Measurements from ENCODE around the gene ZGRF1.
A peak's percentile ranks its signal among the peaks of the same experiment; 100 is the strongest.
"Not testable (repeated sequence)": the region's sequence is repeated elsewhere in the genome, so short reads cannot be mapped to it uniquely, and the experiment has no call there.

ZGRF1 gene

DNA sequence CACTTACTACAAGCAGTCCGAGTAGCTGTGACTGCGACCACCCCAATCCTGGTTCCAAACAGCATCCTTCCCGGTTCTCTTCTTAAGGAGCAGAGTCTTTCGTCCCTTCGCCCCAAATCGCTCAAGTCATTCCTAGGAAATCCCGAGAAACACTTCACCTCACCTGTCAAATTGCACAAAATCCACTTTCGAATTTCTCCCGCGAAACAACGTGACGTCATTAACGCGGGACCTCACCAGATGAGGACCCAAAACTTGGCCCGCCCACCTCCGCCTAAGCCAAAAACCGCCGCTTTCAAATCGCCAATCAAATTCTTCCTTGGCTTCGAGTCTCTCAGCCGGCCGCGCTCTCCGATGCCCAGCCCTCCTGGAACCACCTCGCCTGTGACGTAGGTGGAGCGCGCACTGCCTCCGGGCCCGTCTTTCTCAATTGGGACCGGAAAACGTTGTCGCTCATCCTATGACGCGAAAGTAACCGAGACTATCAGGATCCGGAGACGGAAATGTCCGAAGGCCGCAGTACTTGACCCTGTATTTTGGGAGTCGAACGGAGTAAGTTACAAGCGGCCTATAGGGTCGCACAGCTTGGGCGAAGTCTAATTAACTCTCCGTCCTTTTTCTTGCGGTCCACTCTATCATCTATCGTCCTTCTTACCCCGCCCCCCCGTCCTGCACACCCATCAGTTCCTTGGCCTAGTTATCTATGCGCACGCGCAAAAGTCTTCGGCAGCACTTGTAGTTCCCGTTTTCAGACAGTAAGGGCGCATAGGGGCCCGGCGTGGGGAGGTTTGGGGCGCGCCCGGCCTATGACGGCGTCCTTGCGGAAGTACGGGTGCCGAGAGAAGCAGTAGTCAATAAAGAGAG, at the start of gene ZGRF1, which contains the start of gene LARP7:
TSS of gene ZGRF1 (minus strand) at position 222 of the 864 bp plus-strand sequence. CDS start 3,733 bp downstream, outside the sequence.
TSS of gene LARP7 (plus strand) at position 456 of the 864 bp plus-strand sequence. CDS start 7,527 bp downstream, outside the sequence.
- peak; percentile 93 for DNase-seq (ENCODE audit: low read depth)

DNA sequence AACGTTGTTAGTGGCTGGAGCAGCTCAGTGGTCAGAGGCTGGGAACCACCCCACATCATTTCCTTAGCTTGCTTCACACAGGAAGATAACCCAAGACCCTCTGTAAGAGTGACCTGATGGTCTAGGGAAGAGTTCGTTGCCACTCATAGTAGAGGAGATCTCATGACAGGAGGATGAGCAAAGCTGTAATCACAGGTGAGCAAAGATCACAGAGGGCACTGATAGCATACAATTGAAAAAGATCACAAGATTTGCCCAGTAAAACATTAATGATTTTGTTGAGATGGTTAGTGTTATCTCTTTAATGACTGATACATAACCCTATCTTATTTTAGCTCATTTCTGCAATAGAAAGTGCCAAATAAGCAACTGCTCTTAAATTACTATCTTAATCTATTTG, 44.3 kb upstream of the ZGRF1 start:
- no peak for DNase-seq (ENCODE audit: low read depth)

DNA sequence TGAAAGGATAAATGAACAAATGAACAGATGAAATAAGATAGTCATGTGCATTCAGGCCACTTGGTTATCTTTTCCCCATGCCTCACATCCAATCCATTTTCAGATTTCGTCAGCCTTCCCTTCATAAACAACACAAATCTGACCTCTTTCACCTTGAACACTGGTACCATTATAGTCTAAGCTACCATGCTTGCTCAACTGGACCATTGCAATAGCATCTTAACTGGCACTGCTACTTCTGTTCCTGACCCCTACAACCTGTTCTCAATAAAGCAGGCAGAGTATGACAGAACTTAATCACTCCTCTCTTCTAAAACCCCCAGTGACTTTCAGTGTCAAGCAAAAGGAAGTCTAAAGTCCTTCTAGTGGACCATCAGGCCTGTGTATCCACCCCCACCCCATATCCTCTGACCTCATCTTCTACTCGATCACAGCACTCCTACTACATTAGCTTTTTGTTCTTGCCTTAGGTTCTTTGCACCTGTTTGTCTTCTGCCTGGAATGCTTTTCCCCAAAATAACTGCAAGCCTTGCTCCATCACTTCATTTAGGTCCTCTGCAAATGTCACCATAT, 40.9 kb upstream of the ZGRF1 start:
- no peak for DNase-seq (ENCODE audit: low read depth)

GRCh38 chr4:112674376-112674775, 37.7 kb upstream of the ZGRF1 start:
- no peak for DNase-seq (ENCODE audit: low read depth)

DNA sequence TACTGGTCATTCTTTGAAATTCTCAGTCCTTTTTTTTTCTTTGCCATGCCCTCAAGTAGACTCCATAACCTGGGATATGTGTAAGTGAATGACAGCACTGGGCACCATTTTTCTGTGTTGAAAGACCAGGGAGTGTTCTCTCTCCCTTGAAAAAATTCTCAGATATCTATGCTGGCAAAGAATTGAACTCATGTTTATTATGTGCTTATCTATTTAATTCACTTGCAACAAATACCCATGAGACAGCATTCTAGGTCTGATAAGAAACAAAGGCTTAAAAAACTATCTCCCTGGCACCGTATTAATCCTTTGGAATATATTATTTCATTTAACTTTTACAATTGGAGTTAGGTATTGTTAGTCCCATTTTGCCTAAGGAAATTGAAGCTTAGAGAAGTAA, 37.0 kb upstream of the ZGRF1 start:
- no peak for DNase-seq (ENCODE audit: low read depth)

- DNase-seq (ENCODE audit: low read depth) = no peak
Measured at GRCh38 chr4:112673076-112673475, 36.4 kb upstream of the ZGRF1 start.

- no peak for DNase-seq (ENCODE audit: low read depth)
Measured at GRCh38 chr4:112668131-112668530, 31.4 kb upstream of the ZGRF1 start.

GRCh38 chr4:112664611-112665010, 27.9 kb upstream of the ZGRF1 start:
- no peak for DNase-seq (ENCODE audit: low read depth)

GRCh38 chr4:112656115-112656514, 19.4 kb upstream of the ZGRF1 start:
- not testable (repeated sequence) for DNase-seq (ENCODE audit: low read depth)

DNA sequence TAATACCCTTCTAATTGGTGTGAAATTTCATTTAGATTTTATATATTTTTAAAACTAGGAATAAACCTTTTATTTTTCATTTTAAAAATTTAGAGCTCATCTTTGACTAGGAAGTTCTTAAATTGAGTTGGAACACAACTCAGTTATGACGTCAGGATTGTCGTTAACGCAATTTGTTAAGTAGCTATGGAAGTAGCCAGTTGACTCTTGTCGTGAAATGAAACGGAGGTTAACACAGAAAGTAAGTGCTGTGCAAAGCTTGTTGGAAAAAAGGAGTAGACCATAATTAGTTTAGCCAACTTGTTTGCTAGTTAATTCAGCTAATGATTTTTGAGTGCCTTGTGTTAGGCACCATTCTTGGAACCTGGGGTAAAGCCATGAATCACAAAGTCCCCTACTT, 18.6 kb upstream of the ZGRF1 start:
- DNase-seq (ENCODE audit: low read depth) = no peak

GRCh38 chr4:112652216-112652615, 15.5 kb upstream of the ZGRF1 start:
- DNase-seq (ENCODE audit: low read depth) = no peak

DNA sequence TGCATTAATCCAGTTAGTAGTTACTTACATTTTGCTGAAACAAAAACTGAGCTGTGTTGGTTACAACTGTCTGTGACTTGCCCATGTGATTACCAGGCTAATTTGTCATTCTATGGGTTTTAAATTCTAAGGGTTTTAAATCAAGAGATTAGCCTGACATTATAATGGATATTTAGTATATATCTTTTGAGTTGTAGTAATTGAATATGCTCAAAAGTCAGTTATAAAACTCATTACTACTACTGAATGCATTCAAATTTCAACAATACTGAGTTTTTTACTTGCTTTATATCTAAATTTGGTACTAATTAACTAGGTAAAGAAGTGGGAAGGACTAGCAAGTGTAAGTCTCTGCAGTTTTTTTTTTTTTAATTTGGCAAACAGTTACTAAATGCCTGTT, 14.9 kb upstream of the ZGRF1 start:
- no peak for DNase-seq (ENCODE audit: low read depth)

GRCh38 chr4:112650332-112650731, 13.6 kb upstream of the ZGRF1 start:
- DNase-seq (ENCODE audit: low read depth) = no peak

GRCh38 chr4:112649055-112649408, 12.3 kb upstream of the ZGRF1 start:
- DNase-seq (ENCODE audit: low read depth) = no peak

DNA sequence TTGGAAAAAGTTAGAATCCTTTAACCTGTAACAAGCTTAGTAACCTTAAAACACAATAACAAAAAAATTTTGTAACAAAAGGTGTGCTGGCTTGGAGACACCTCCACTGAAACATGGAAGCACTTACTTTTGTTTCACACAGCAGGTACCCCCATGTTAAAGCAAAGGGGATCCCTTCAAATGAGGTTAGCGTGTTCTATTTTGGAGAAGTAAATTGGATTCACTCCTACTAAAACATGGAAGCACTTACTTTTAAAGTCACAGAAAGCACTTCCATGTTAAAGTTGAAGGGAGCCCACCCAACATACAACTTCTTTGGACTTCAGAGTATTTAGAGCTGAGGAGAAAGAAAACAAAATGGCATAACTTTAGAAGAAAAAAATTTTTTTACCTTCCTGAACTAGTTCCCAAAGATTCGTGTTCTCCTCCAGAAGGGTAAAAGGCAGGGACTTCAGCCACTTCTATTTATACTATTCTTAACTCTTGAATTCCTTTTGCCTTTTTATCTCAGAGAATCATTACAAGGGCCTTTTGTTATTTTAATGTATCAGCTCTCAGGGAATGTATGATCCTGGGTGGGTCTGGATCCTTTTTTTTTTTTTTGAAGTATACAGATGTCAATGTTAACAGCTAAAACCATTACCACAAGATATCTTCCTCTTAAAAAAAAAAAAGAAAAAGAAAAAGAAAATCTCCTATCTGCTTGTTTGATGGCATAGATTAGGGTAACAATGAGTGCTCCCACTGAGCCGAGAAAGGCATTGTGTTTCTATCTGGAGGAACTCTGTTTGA, 11.8 kb upstream of the ZGRF1 start:
- DNase-seq (ENCODE audit: low read depth) = peak; percentile 17

- DNase-seq (ENCODE audit: low read depth) = no peak
Measured at GRCh38 chr4:112647785-112648184, 11.1 kb upstream of the ZGRF1 start.

- no peak for DNase-seq (ENCODE audit: low read depth)
Measured at GRCh38 chr4:112646632-112647537, 10.2 kb upstream of the ZGRF1 start.

DNA sequence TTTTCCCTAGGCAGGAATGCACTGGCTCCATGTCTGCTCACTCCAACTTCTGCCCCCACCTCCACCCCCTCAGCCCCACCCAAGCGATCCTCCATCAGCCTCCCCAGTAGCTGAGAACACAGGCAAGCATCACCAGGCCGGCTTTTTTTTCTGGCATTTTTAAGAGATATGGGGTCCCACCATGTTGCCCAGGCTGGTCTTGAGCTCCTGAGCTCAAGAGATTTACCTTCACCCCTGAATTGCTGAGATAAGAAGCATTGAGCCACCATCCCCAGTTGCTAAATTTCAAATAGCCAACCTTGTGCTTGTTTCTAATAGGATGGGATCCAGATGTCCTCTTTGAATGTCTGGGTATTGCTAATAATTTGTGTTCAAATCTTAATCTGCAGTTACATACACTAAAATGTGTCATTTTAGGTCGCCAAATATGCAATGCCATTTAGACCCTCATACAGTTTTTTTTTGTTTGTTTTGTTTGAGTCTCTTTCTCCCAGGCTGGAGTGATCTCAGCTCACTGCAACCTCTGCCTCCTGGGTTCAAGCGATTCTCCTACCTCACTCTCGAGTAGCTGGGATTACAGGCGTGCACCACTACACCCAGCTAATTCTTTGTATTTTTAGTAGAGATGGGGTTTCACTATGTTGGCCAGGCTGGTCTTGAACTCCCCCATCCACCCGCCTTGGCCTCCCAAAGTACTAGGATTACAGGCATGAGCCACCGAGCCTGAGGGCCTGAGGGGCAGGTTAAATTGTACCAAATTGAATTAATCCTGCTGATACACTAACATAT, 9.0 kb upstream of the ZGRF1 start:
- DNase-seq (ENCODE audit: low read depth) = no peak

- not testable (repeated sequence) for DNase-seq (ENCODE audit: low read depth)
Measured at GRCh38 chr4:112644595-112645535, 8.2 kb upstream of the ZGRF1 start.

GRCh38 chr4:112642526-112642925, 5.8 kb upstream of the ZGRF1 start:
- DNase-seq (ENCODE audit: low read depth) = no peak
